ENCODE data around the gene ELAVL4.

DNA sequence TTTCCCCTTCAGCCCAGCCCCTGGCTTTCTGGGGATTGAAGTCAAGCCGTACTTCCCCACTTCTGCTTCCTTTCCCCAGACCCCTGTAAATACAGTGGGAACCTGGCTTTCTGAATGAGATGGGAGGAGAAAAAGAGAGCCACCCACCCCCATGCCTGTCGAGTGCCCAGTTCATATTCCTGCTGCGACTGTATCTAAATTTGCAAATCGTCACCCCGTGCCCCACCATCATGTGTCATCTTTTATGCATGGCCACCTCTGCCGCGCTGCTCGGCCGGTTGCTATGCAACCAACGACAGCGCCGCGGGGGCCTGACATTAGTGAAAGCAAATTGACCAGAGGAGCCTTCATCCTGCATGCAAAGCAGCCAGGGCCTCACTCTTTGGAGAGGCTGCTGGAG, 143.0 kb downstream of the ELAVL4 start:
- TF ChIP-seq GLIS3 (CRISPR knock-in tag; IDR thresholded peaks at IDR 0.05) (no peak), ZFP3 (CRISPR knock-in tag; IDR thresholded peaks at IDR 0.05) (no peak), ZNF70 (CRISPR knock-in tag; IDR thresholded peaks at IDR 0.05) (no peak), SNAI2 (CRISPR knock-in tag; IDR thresholded peaks at IDR 0.05) (no peak), CREB5 (CRISPR knock-in tag; IDR thresholded peaks at IDR 0.05; ENCODE audit: low read depth) (no peak), PATZ1 (CRISPR knock-in tag; IDR thresholded peaks at IDR 0.05; ENCODE audit: borderline replicate concordance) (no peak), TSHZ2 (CRISPR knock-in tag; IDR thresholded peaks at IDR 0.05) (no peak), POU6F1 (CRISPR knock-in tag; IDR thresholded peaks at IDR 0.05; ENCODE audit: borderline replicate concordance, low read depth) (no peak), ZNF8 (CRISPR knock-in tag; IDR thresholded peaks at IDR 0.05) (no peak), PPARA (CRISPR knock-in tag; IDR thresholded peaks at IDR 0.05; ENCODE audit: borderline replicate concordance) (no peak), TOX (CRISPR knock-in tag; IDR thresholded peaks at IDR 0.05; ENCODE audit: borderline replicate concordance) (no peak), RARB (CRISPR knock-in tag; IDR thresholded peaks at IDR 0.05) (no peak), TCF4 (CRISPR knock-in tag; IDR thresholded peaks at IDR 0.05; ENCODE audit: borderline replicate concordance) (no peak)

Measured in SK-N-SH treated with all-trans-retinoic acid at 6 μM for 48 hours (cell line).